Stimulated activated CD8-positive, alpha-beta memory T cell treated with anti-CD3 and anti-CD28 coated beads, Interleukin-12 subunit alpha, Interleukin-12 subunit beta, amount 100 ng/mL, for 4 hours (primary cell): ENCODE data around the gene HSPA13.
"Not testable (repeated sequence)": the region's sequence is repeated elsewhere in the genome, so short reads cannot be mapped to it uniquely, and the experiment has no call there.

ENCODE experiments used
- DNase-seq: peaks from one replicate; pipeline ENCODE4 v3.0.0-alpha.2; 2020; ENCODE audit warnings: low read depth

Gene HSPA13, protein sequence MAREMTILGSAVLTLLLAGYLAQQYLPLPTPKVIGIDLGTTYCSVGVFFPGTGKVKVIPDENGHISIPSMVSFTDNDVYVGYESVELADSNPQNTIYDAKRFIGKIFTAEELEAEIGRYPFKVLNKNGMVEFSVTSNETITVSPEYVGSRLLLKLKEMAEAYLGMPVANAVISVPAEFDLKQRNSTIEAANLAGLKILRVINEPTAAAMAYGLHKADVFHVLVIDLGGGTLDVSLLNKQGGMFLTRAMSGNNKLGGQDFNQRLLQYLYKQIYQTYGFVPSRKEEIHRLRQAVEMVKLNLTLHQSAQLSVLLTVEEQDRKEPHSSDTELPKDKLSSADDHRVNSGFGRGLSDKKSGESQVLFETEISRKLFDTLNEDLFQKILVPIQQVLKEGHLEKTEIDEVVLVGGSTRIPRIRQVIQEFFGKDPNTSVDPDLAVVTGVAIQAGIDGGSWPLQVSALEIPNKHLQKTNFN

DNA sequence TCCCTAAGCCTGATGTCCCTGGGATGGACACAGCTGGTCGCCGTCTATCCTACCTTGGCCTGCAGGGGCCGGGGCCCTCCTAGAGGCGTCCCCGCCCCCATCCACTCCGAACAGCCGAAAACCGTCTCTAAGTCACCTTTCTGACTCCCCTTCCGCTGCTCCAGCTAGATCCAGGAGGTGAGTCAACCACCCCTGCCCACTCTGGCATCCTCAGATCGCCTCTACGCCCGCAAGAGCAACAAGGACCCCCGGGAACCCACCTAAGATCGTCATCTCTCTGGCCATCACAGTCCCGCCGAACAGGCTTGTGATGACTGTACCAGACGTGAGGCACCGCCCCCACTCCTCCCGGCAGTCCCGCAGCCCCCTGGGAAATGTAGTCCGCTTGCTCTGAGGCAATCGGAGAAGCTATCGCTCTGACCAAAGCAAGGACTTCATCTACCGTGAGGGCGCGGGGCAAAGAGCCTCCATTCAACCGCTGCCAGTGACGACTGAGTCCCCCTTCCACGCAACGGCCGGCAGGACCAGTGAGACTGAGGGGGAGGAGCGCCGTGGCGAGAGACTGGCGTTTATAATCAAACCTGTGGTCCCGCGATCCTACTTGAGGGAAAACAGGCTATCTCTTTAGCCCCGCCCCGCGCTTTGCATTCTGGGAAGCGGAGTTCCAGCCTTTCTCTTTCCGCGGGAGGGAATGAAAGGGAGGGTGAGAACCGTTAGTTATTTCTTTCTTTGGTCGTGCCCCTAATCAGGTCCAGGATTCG lies at the start of gene HSPA13:
Gene HSPA13, minus strand, starts transcription at position 312 of the 761 bp plus-strand sequence. Its CDS starts 27 bp downstream, at position 285.
- peak; percentile 96 for DNase-seq

- no peak for DNase-seq
Measured at GRCh38 chr21:14418920-14419319, 36.0 kb upstream of the HSPA13 start.

DNA sequence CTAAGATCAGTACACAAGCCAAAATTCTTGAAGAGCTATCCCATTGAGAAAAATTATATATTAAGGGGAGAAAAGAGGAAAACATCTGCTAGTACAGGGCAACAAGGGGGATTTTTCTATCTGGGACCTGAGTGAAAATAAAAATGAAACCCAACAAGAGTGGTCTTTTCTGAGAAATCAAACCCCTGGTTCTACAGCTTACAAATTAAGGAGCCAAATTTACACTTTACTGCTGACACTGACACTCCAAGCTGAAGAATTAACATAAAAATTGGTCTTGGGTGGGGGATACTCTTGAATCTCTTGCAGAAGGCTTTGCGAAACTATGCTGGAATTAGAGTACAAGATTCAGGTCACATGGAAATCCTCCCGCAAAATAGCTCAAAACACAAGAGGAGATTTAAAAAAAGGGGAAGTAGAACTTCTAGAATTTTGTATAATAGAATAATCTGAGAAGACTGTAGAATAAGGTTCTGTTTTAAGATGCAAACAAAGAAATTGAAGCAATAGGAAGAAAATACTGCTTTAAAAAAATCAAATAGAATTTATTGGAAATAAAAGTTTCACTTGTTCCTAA lies 32.1 kb upstream of the HSPA13 start:
- DNase-seq: no peak

- no peak for DNase-seq
Measured at GRCh38 chr21:14405962-14406361, 23.0 kb upstream of the HSPA13 start.

- DNase-seq: no peak
Measured at GRCh38 chr21:14405225-14405624, 22.3 kb upstream of the HSPA13 start.

GRCh38 chr21:14403681-14404318 lies 20.9 kb upstream of the HSPA13 start:
- no peak for DNase-seq

DNA sequence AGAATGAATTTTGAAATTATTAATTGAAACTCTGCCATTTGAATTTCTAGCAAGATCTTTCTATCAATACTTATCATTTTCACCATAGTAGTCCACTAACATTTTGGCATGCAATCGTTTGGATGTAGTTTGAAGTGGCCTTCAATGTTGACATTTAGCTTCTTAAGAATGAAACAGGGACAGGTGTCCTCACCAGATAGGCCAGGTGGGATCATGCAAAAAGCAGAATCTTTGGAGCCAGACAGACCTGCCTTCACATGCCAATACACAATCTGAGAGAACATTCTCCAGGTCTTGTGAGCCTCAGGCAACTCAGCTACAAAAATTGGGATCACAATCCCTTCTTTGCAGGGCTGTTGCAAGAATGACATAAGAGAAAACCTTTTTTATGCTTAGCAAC lies 18.3 kb upstream of the HSPA13 start:
- no peak for DNase-seq

DNA sequence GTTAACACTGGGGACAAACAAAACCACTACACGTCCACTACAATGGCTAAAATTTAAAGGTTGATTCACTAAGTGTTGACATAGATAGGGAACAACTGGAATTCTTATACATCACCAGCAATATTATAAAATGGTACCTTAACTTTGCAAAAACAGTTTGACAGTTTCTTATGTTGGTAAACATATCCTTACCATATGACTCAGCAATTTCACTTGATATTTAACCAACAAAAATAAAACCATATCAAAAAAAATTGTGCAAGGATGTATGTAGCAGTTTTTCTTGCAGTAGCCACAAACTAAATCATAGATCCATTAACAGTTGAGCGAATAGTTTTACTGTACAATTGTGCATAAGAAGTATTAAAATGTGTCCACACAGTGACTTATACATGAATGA lies 5.3 kb upstream of the HSPA13 start:
- DNase-seq: no peak

GRCh38 chr21:14384453-14384852 lies 1.5 kb upstream of the HSPA13 start:
- no peak for DNase-seq

GRCh38 chr21:14383596-14384180 lies 742 bp upstream of the HSPA13 start:
- DNase-seq: no peak

- no peak for DNase-seq
Measured at GRCh38 chr21:14382486-14382834, 486 bp downstream of the HSPA13 start.

GRCh38 chr21:14376854-14377253 lies 6.1 kb downstream of the HSPA13 start:
- no peak for DNase-seq

DNA sequence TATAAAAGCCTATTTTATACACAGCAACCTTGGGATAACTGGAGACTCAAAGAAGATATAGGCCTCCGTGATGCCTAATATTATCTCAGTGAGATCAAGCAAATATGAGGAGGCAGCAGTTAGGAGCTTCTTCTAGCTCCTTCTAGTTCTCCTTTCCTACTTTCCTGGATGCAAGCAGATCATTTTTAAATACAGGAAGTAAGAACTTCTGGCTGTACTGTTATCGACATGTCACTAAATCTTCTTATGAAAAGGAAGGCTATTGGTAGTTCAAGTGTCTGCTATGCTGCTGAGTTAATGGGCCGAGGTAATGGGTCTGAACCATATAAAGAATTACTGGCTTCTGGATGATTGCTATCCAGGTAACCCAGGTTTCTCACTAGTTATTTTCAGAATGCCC lies 15.9 kb downstream of the HSPA13 start:
- no peak for DNase-seq

GRCh38 chr21:14361958-14362357 lies 21.0 kb downstream of the HSPA13 start:
- DNase-seq: no peak

GRCh38 chr21:14358775-14359174 lies 24.2 kb downstream of the HSPA13 start:
- DNase-seq: no peak

DNA sequence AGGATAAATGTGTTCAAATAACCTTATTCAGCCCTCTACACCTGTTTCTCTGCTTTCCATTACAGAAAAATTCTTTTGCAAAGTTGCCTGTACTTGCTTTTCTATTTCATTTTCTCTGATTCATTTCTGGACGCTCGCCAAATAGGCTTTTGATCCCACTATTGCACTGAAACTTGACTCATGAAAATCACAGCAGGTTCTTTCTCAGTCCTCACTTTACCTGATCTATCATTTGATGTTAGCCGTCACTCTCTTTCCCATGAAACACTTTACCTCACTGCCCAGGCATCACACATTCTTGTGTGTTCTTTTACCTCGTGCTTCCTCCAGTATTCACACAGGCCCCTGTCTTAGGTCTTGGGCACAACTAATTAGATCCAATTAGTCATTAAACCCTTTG lies 26.2 kb downstream of the HSPA13 start:
- no peak for DNase-seq

DNA sequence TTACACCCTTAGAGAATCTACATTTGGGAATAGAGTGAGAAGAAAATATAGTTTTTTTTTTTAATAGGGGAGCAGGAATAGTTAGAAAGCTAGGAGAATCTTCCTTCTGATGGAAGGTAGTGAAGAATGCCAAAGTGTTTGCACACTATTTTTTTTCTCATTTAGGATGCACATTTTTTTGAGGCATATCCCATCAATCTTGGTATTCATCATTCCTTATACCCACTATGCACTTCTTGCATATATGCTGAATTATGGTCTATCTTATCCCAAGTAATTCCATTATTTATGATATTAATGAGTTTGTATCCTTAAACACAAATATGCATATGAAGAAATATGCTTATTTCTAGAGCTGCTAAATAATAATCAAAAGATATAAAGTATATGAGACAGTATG lies 28.4 kb downstream of the HSPA13 start:
- no peak for DNase-seq

- no peak for DNase-seq
Measured at GRCh38 chr21:14353726-14354125, 29.2 kb downstream of the HSPA13 start.

GRCh38 chr21:14353231-14353630 lies 29.7 kb downstream of the HSPA13 start:
- no peak for DNase-seq

GRCh38 chr21:14327346-14327745 lies 55.6 kb downstream of the HSPA13 start:
- DNase-seq: not testable (repeated sequence)

DNA sequence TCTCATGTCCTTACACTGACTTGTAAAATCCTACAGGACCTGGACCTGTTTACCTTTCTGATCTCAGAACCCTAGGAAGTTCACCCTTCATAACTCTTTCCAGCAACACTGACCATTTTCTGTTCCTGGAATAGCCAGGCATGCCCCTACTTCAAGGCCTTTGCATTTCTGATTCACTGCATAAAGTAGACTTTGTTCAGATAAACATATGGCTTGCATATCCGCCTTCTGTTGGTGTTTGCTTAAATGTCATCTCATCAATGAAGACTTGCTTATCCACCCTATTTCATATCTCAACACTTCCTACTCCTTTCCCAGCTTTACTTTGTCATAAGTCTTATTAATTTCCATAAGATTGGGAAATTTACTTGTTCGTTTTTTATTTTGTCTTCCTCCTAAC lies 57.4 kb downstream of the HSPA13 start:
- DNase-seq: no peak
